CD4-positive, alpha-beta memory T cell (primary cell): ENCODE results near the gene GSC. TPM values are rescaled to one million over a fixed set of nuclear protein-coding genes. Genes with fewer than 3 reads are reported as not detected.

Experiments used
- polyA plus RNA-seq, 2 donors: library from polyadenylated mRNA; unstranded; fragments of 300-500 nt; fragmentation: Illumina TruSeq; gene quantifications; one replicate each; pipeline ENCODE4 v1.2.3, GENCODE V29; 2021
- total RNA-seq, 2 experiments: library from RNA; stranded (reverse); gene quantifications; one replicate each; pipeline ENCODE4 v1.2.3, GENCODE V29; 2021

Gene GSC
- total and polyA plus RNA-seq, 4 experiments from 2014 or later, result 0.35 TPM; not detected in 3

Other genes with a start within 250 kb of the GSC start
- gene SERPINA4, start 208.7 kb downstream of the GSC start, total RNA-seq, result not detected
- not detected for gene SERPINA4, start 208.7 kb downstream of the GSC start, polyA plus RNA-seq
- not detected for gene SERPINA5, start 188.7 kb downstream of the GSC start, total RNA-seq
- gene SERPINA5, start 188.7 kb downstream of the GSC start, polyA plus RNA-seq, result not detected
- gene SERPINA3, start 157.7 kb downstream of the GSC start, total RNA-seq, result not detected
- gene SERPINA3, start 157.7 kb downstream of the GSC start, polyA plus RNA-seq, result not detected